ENCODE data around the gene OR10A2. TPM values are rescaled to one million over a fixed set of nuclear protein-coding genes. Genes with fewer than 3 reads are reported as not detected.

Gene OR10A2
- total and polyA plus RNA-seq, 4 donors, result not detected

GRCh38 chr11:6855971-6856541 is 6.8 kb upstream of the OR10A2 start:
- no peaks in the 10 kb centered on the region for H3K27me3 ChIP-seq (ENCODE audit: control insufficient read depth in 3 of 3, insufficient read depth in 3 of 3, low read length in 2 of 3)
- WGBS, 2 donors, result 68 to 71% methylated on average over 1 of the region's 1 CpG
- H3K4me1 ChIP-seq (ENCODE audit: control insufficient read depth in 5 of 5, insufficient read depth in 5 of 5, low read length in 5 of 5), result no peaks in the 10 kb centered on the region
- no peak overlapping the region for H3K9ac ChIP-seq (ENCODE audit: insufficient read depth in 1 of 2, low read length in 2 of 2)
- H3K9me3 ChIP-seq (ENCODE audit: control insufficient read depth in 4 of 4, insufficient read depth in 3 of 4, low read length in 3 of 4), result peaks cover 0 to 8% (median under 1%) of the 10 kb centered on the region in 4 donors
- no peak overlapping the region for H3K27ac ChIP-seq (ENCODE audit: low read depth in 1 of 2, low read length in 1 of 2)
- no peak for ATAC-seq (ENCODE audit: insufficient read depth, low FRiP score)
- no peaks in the 10 kb centered on the region for H3K36me3 ChIP-seq (ENCODE audit: control insufficient read depth in 4 of 4, insufficient read depth in 4 of 4, low read length in 4 of 4)
- no peak for TF ChIP-seq CTCF (IDR thresholded peaks at IDR 0.05; ENCODE audit: control extremely low read depth, extremely low read depth)
- H3K4me3 ChIP-seq, result no peak overlapping the region
- peak in 1 of 3 donors; percentile 3 for DNase-seq

- TF ChIP-seq CTCF (IDR thresholded peaks at IDR 0.05; ENCODE audit: control extremely low read depth, extremely low read depth), result no peak
- ATAC-seq (ENCODE audit: insufficient read depth, low FRiP score) (no peak), DNase-seq (no peak)
- Histone ChIP-seq H3K4me1 (ENCODE audit: control insufficient read depth in 5 of 5, insufficient read depth in 5 of 5, low read length in 5 of 5) (no peaks in the 10 kb centered on the region), H3K27me3 (ENCODE audit: control insufficient read depth in 3 of 3, insufficient read depth in 3 of 3, low read length in 2 of 3) (no peaks in the 10 kb centered on the region), H3K27ac (ENCODE audit: low read depth in 1 of 2, low read length in 1 of 2) (no peak overlapping the region), H3K9ac (ENCODE audit: insufficient read depth in 1 of 2, low read length in 2 of 2) (no peak overlapping the region), H3K9me3 (ENCODE audit: control insufficient read depth in 4 of 4, insufficient read depth in 3 of 4, low read length in 3 of 4) (peaks cover 0 to 8% (median under 1%) of the 10 kb centered on the region in 4 donors), H3K36me3 (ENCODE audit: control insufficient read depth in 4 of 4, insufficient read depth in 4 of 4, low read length in 4 of 4) (no peaks in the 10 kb centered on the region), H3K4me3 (no peak overlapping the region)
- WGBS, 2 donors, result 49 to 82% methylated on average over 3 of the region's 3 CpGs
Measured at GRCh38 chr11:6856871-6857270, 6.0 kb upstream of the OR10A2 start.

GRCh38 chr11:6864438-6864837 is 1.6 kb downstream of the OR10A2 start:
- Histone ChIP-seq H3K9me3 (ENCODE audit: control insufficient read depth in 4 of 4, insufficient read depth in 3 of 4, low read length in 3 of 4) (no peaks in the 10 kb centered on the region), H3K27ac (ENCODE audit: low read depth in 1 of 2, low read length in 1 of 2) (no peak overlapping the region), H3K4me3 (no peak overlapping the region), H3K4me1 (ENCODE audit: control insufficient read depth in 5 of 5, insufficient read depth in 5 of 5, low read length in 5 of 5) (no peaks in the 10 kb centered on the region), H3K9ac (ENCODE audit: insufficient read depth in 1 of 2, low read length in 2 of 2) (no peak overlapping the region), H3K36me3 (ENCODE audit: control insufficient read depth in 4 of 4, insufficient read depth in 4 of 4, low read length in 4 of 4) (no peaks in the 10 kb centered on the region), H3K27me3 (ENCODE audit: control insufficient read depth in 3 of 3, insufficient read depth in 3 of 3, low read length in 2 of 3) (no peaks in the 10 kb centered on the region)
- TF ChIP-seq CTCF (IDR thresholded peaks at IDR 0.05; ENCODE audit: control extremely low read depth, extremely low read depth), result no peak
- DNase-seq (no peak), ATAC-seq (ENCODE audit: insufficient read depth, low FRiP score) (no peak)
- WGBS, 2 donors, result 87 to 93% methylated on average over 1 of the region's 1 CpG

GRCh38 chr11:6871278-6871677 is 8.4 kb downstream of the OR10A2 start:
- Histone ChIP-seq H3K4me1 (ENCODE audit: control insufficient read depth in 5 of 5, insufficient read depth in 5 of 5, low read length in 5 of 5) (no peaks in the 10 kb centered on the region), H3K27ac (ENCODE audit: low read depth in 1 of 2, low read length in 1 of 2) (no peak overlapping the region), H3K36me3 (ENCODE audit: control insufficient read depth in 4 of 4, insufficient read depth in 4 of 4, low read length in 4 of 4) (no peaks in the 10 kb centered on the region), H3K27me3 (ENCODE audit: control insufficient read depth in 3 of 3, insufficient read depth in 3 of 3, low read length in 2 of 3) (no peaks in the 10 kb centered on the region), H3K9ac (ENCODE audit: insufficient read depth in 1 of 2, low read length in 2 of 2) (no peak overlapping the region), H3K9me3 (ENCODE audit: control insufficient read depth in 4 of 4, insufficient read depth in 3 of 4, low read length in 3 of 4) (no peaks in the 10 kb centered on the region), H3K4me3 (no peak overlapping the region)
- no peak for TF ChIP-seq CTCF (IDR thresholded peaks at IDR 0.05; ENCODE audit: control extremely low read depth, extremely low read depth)
- WGBS, 2 donors, result 93 to 95% methylated on average over 1 of the region's 1 CpG
- no peak for DNase-seq
- ATAC-seq (ENCODE audit: insufficient read depth, low FRiP score), result no peak
